HepG2 (cell line): ENCODE results near the gene CD151. TPM values are rescaled to one million over a fixed set of nuclear protein-coding genes. Genes with fewer than 3 reads are reported as not detected.

Source experiments
- ATF4 ChIP-seq, 2 experiments: fragments of 450-650 bp in 1 of 2; sonication (generic) in 1 of 2; formaldehyde crosslinking; IDR thresholded peaks; 2 replicates each; pipeline versions ENCODE4 v1.5.0 to v1.8.0; 2020 to 2022; ENCODE audit warnings: mild to moderate bottlenecking in 1 of 2, missing genetic modification reagents in 1 of 2
- ELF1 ChIP-seq: sonication (generic); formaldehyde crosslinking; IDR thresholded peaks from 2 replicates; pipeline ENCODE4 v1.4.0; 2020; ENCODE audit warnings: missing genetic modification reagents
- ELF4 ChIP-seq: sonication (generic); formaldehyde crosslinking; IDR thresholded peaks from 2 replicates; pipeline ENCODE4 v1.5.0; 2020; ENCODE audit warnings: missing genetic modification reagents, mild to moderate bottlenecking, moderate library complexity, borderline replicate concordance
- FIP1L1 ChIP-seq: fragments of 200-400 bp; formaldehyde crosslinking; IDR thresholded peaks from 2 replicates; pipeline ENCODE4 v1.6.1; 2018; ENCODE audit warnings: low read depth, mild to moderate bottlenecking, low read length, moderate library complexity, borderline replicate concordance; ENCODE audit not compliant: insufficient read depth
- FOXO4 ChIP-seq: sonication (generic); formaldehyde crosslinking; conservative IDR thresholded peaks from 2 replicates; pipeline ENCODE4 v1.8.1; 2023; ENCODE audit warnings: missing genetic modification reagents
- KLF16 ChIP-seq, 2 experiments: sonication (generic) in 1 of 2; formaldehyde crosslinking in 1 of 2; IDR thresholded peaks; 2 replicates each; pipeline versions ENCODE4 v1.6.1 to v1.8.0; 2016 to 2023; ENCODE audit warnings: missing genetic modification reagents in 2 of 2, missing compliant biosample characterization in 1 of 2
- MXD4 ChIP-seq: IDR thresholded peaks from 2 replicates; pipeline ENCODE4 v1.6.1; 2016; ENCODE audit warnings: mild to moderate bottlenecking, missing biosample characterization, missing genetic modification reagents
- MYPOP ChIP-seq: sonication (generic); formaldehyde crosslinking; IDR thresholded peaks from 2 replicates; pipeline ENCODE4 v1.8.1; 2023; ENCODE audit warnings: mild to moderate bottlenecking, moderate library complexity, missing genetic modification reagents
- NR1H2 ChIP-seq: sonication (generic); formaldehyde crosslinking; IDR thresholded peaks from 2 replicates; pipeline ENCODE4 v1.8.1; 2022; ENCODE audit warnings: low read depth, missing genetic modification reagents, borderline replicate concordance
- POLR2AphosphoS5 ChIP-seq: IDR thresholded peaks from 2 replicates; pipeline ENCODE4 v1.6.1; 2012; ENCODE audit warnings: low read depth, low read length
- SNAPC5 ChIP-seq: sonication (generic); formaldehyde crosslinking; IDR thresholded peaks from 2 replicates; pipeline ENCODE4 v1.8.1; 2023; ENCODE audit warnings: mild to moderate bottlenecking, missing genetic modification reagents, borderline replicate concordance
- XRCC5 ChIP-seq: fragments of 200-400 bp; formaldehyde crosslinking; optimal IDR thresholded peaks from 2 replicates; pipeline ENCODE3; 2017; ENCODE audit warnings: mild to moderate bottlenecking, low read length
- ZBTB37 ChIP-seq: sonication (generic); formaldehyde crosslinking; IDR thresholded peaks from 2 replicates; pipeline ENCODE4 v1.4.0; 2020; ENCODE audit warnings: mild to moderate bottlenecking, missing genetic modification reagents
- ZBTB49 ChIP-seq: sonication (generic); formaldehyde crosslinking; IDR thresholded peaks from 2 replicates; pipeline ENCODE4 v1.4.0; 2020; ENCODE audit warnings: missing genetic modification reagents, borderline replicate concordance
- ZHX1 ChIP-seq: sonication (generic); formaldehyde crosslinking; IDR thresholded peaks from 2 replicates; pipeline ENCODE4 v1.8.1; 2022; ENCODE audit warnings: low read depth, mild to moderate bottlenecking, missing genetic modification reagents
- ZNF180 ChIP-seq: sonication (generic); formaldehyde crosslinking; IDR thresholded peaks from 2 replicates; pipeline ENCODE4 v1.4.0; 2020; ENCODE audit warnings: low read depth, missing genetic modification reagents, borderline replicate concordance
- ZNF816 ChIP-seq: sonication (generic); formaldehyde crosslinking; IDR thresholded peaks from 2 replicates; pipeline ENCODE4 v1.8.0; 2022; ENCODE audit warnings: missing genetic modification reagents, mild to moderate bottlenecking, borderline replicate concordance
- polyA plus RNA-seq, 8 experiments: library from polyadenylated mRNA; depleted of rRNA in 3 of 8; stranded (reverse) in 7 of 8; unstranded in 1 of 8; fragments of >200 nt; fragmentation: Illumina TruSeq in 4 of 8; extraction: Trizol in 4 of 8; gene quantifications; 2 replicates each; pipeline versions ENCODE4 v1.2.1 to v1.2.3, GENCODE V29; 2011 to 2016; ENCODE audit warnings: low read depth in 4 of 8, missing spikeins in 1 of 8, mixed read lengths in 1 of 8; ENCODE audit not compliant: insufficient read depth in 1 of 8
- total RNA-seq, 5 experiments: library from RNA; depleted of rRNA; stranded (reverse); fragments of >200 nt; fragmentation: Illumina TruSeq; extraction: Trizol; gene quantifications; 2 replicates each; pipeline ENCODE4 v1.2.3, GENCODE V29; 2016; ENCODE audit warnings: low read depth in 1 of 5

The CD151 gene
- total and polyA plus RNA-seq, 2 of the 13 experiments (the other 11 are each of a cell fraction or from before 2014, with no cell fraction given): 125 to 197 TPM

GRCh38 chr11:836700-837099 is 3.9 kb downstream of the CD151 start (continued):
- TF ChIP-seq ZBTB49 (CRISPR knock-in tag): no peak
- no peak for TF ChIP-seq KLF16 (CRISPR knock-in tag; IDR thresholded peaks at IDR 0.05)
- TF ChIP-seq NR1H2 (CRISPR knock-in tag): no peak
- TF ChIP-seq FOXO4 (CRISPR knock-in tag): no peak
- TF ChIP-seq ZNF180 (CRISPR knock-in tag): no peak
- TF ChIP-seq ZBTB37 (CRISPR knock-in tag): no peak
- TF ChIP-seq MXD4 (CRISPR knock-in tag): no peak
- TF ChIP-seq ZNF816 (CRISPR knock-in tag): no peak
- no peak for TF ChIP-seq ATF4 (CRISPR knock-in tag; IDR thresholded peaks at IDR 0.05)
- TF ChIP-seq SNAPC5: no peak
- TF ChIP-seq MYPOP (CRISPR knock-in tag): no peak
- no peak for TF ChIP-seq FIP1L1
- TF ChIP-seq ZHX1 (CRISPR knock-in tag): no peak
- TF ChIP-seq ELF4 (CRISPR knock-in tag): no peak
- 0 out of 2 replicates have a peak, but pooled peaks have one; percentile 15 for TF ChIP-seq POLR2AphosphoS5
- no peak for TF ChIP-seq ELF1
- TF ChIP-seq XRCC5: no peak
